Trophoblast cell (in vitro differentiated cells and primary cell): ENCODE data around the gene THBS3.
"Not testable (repeated sequence)": the region's sequence is repeated elsewhere in the genome, so short reads cannot be mapped to it uniquely, and the experiment has no call there.

Experiments used
- DNase-seq, 2 donors: peaks; one replicate each; pipeline ENCODE4 v3.0.0-alpha.2; 2016
- H2AFZ ChIP-seq: 2 replicates; pipeline ENCODE4 v1.6.1; 2013; ENCODE audit warnings: low read length, moderate library complexity, mild to moderate bottlenecking; ENCODE audit not compliant: insufficient read depth, poor library complexity
- H2AK5ac ChIP-seq: 2 replicates; pipeline ENCODE4 v1.6.1; 2013; ENCODE audit warnings: mild to moderate bottlenecking, low read length
- H2BK120ac ChIP-seq: 2 replicates; pipeline ENCODE4 v1.6.1; 2013; ENCODE audit warnings: low read length, mild to moderate bottlenecking, moderate library complexity; ENCODE audit not compliant: insufficient read depth, poor library complexity
- H2BK12ac ChIP-seq: 2 replicates; pipeline ENCODE4 v1.6.1; 2013; ENCODE audit warnings: mild to moderate bottlenecking, low read length, moderate library complexity
- H2BK5ac ChIP-seq: 2 replicates; pipeline ENCODE4 v1.6.1; 2013; ENCODE audit warnings: low read length, low read depth, moderate library complexity, mild to moderate bottlenecking; ENCODE audit not compliant: poor library complexity
- H3K14ac ChIP-seq: 2 replicates; pipeline ENCODE4 v1.6.1; 2013; ENCODE audit warnings: mild to moderate bottlenecking, low read length
- H3K18ac ChIP-seq: 2 replicates; pipeline ENCODE4 v1.6.1; 2013; ENCODE audit warnings: mild to moderate bottlenecking, low read length
- H3K23ac ChIP-seq: 2 replicates; pipeline ENCODE4 v1.6.1; 2013; ENCODE audit warnings: low read length
- H3K27ac ChIP-seq: 2 replicates; pipeline ENCODE4 v1.5.1; 2013; ENCODE audit warnings: low read depth, mild to moderate bottlenecking, inconsistent platforms, low read length, moderate library complexity
- H3K27me3 ChIP-seq: 2 replicates; pipeline ENCODE4 v1.6.1; 2013; ENCODE audit warnings: inconsistent platforms, mild to moderate bottlenecking, low read length, moderate library complexity; ENCODE audit not compliant: insufficient read depth
- H3K36me3 ChIP-seq, 2 experiments: 1 replicate in 1 of 2; 2 replicates in 1 of 2; pipeline ENCODE4 v1.6.1; 2013; ENCODE audit warnings: low read length in 2 of 2, mild to moderate bottlenecking in 2 of 2, moderate library complexity in 1 of 2; ENCODE audit not compliant: insufficient read depth in 2 of 2, control insufficient read depth in 1 of 2
- H3K4ac ChIP-seq: 2 replicates; pipeline ENCODE4 v1.6.1; 2013; ENCODE audit warnings: low read depth, mild to moderate bottlenecking, low read length, moderate library complexity
- H3K4me1 ChIP-seq, 2 experiments: 1 replicate in 1 of 2; 2 replicates in 1 of 2; pipeline ENCODE4 v1.6.1; 2013; ENCODE audit warnings: low read length in 2 of 2, mild to moderate bottlenecking in 2 of 2, moderate library complexity in 1 of 2; ENCODE audit not compliant: insufficient read depth in 2 of 2, control insufficient read depth in 1 of 2
- H3K4me2 ChIP-seq: 2 replicates; pipeline ENCODE4 v1.6.1; 2013; ENCODE audit warnings: inconsistent platforms, mild to moderate bottlenecking, low read length, moderate library complexity
- H3K4me3 ChIP-seq: 2 replicates; pipeline ENCODE4 v1.5.1; 2013; ENCODE audit warnings: mild to moderate bottlenecking, low read depth, low read length, inconsistent platforms
- H3K79me1 ChIP-seq: one replicate; pipeline ENCODE4 v1.6.1; 2013; ENCODE audit warnings: low read length
- H3K79me2 ChIP-seq: 2 replicates; pipeline ENCODE4 v1.6.1; 2013; ENCODE audit warnings: low read length, mild to moderate bottlenecking; ENCODE audit not compliant: control insufficient read depth, insufficient read depth, poor library complexity
- H3K9ac ChIP-seq: 2 replicates; pipeline ENCODE4 v1.6.1; 2013; ENCODE audit warnings: mild to moderate bottlenecking, low read length
- H3K9me3 ChIP-seq: 2 replicates; pipeline ENCODE4 v1.6.1; 2013; ENCODE audit warnings: low read depth, mild to moderate bottlenecking, control low read depth, inconsistent platforms, low read length; ENCODE audit not compliant: insufficient read depth
- H4K12ac ChIP-seq: 2 replicates; pipeline ENCODE4 v1.6.1; 2013; ENCODE audit warnings: low read depth, mild to moderate bottlenecking, low read length, moderate library complexity
- H4K8ac ChIP-seq: 2 replicates; pipeline ENCODE4 v1.6.1; 2013; ENCODE audit warnings: low read depth, mild to moderate bottlenecking, low read length, moderate library complexity
- H4K91ac ChIP-seq: one replicate; pipeline ENCODE4 v1.6.1; 2013; ENCODE audit warnings: low read depth, mild to moderate bottlenecking, low read length, moderate library complexity
- WGBS: extraction: QIAGEN DNeasy Blood & Tissue Kit; methylation state at CpG from one replicate; pipeline ENCODE4 v1.1.7; 2013; ENCODE audit warnings: missing lambda C conversion rate; ENCODE audit not compliant: insufficient read length, insufficient coverage; ENCODE audit errors: extremely low coverage; 5-methylcytosine and 5-hydroxymethylcytosine counted together

Gene THBS3

DNA sequence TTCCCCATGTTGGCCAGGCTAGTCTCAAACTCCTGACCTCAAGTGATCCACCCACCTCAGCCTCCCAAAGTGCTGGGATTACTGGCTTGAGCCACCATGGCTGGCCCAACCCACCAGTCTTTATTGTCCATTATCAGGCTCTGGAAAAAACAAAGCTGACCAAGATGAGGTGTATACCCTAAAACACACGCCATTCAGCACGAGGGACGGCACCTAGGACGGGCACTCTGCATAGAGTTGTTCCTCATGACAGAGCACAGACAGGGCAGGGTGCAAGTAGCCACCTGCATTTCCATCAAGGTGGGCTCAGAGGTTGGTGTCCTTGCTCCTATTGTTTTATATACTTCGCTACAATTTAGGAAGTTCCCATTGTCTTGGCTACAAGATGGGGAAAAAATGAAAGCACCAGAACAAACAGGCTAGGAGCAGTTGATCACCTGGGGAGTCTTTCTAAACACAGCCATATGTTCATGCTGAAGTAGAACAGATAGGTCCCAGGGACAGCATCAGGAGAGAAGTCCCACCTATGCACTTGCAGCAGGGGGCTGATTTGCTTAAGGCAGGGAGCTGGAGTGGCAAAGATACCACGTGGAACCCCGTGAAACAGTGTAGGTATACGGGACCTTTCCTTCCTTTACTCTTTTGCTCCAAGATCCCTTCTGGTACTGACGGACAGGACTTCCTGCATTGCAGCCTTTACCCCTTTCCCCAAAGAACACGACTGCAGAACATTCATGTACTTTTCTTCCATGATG lies 39.1 kb downstream of the THBS3 start:
- no peak overlapping the region for H3K14ac ChIP-seq
- H3K9me3 ChIP-seq: no peaks in the 10 kb centered on the region
- no CpG with 5 or more reads among the region's 10 CpGs for WGBS

DNA sequence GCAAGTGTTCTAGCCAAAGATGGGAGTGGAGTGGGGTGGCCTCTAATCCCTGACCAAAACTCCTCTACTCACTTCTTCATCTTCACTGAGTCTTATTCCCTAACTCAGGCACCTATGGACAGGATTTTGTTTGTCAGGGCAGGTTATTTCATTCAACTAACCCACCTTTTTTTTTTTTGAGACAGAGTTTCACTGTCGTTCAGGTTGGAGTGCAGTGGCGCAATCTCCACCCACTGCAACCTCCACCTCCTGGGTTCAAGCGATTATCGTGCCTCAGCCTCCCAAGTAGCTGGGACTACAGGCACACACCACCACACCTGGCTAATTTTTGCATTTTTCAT lies 39.6 kb downstream of the THBS3 start:
- not testable (repeated sequence) for H3K18ac ChIP-seq, H2BK120ac ChIP-seq, H3K9ac ChIP-seq, H3K27ac ChIP-seq, H3K79me1 ChIP-seq, H3K4me3 ChIP-seq, DNase-seq, H4K91ac ChIP-seq, H3K4ac ChIP-seq, H3K79me2 ChIP-seq, H2BK12ac ChIP-seq, H4K12ac ChIP-seq, H3K9me3 ChIP-seq, H2BK5ac ChIP-seq, H2AK5ac ChIP-seq, H3K23ac ChIP-seq, H3K27me3 ChIP-seq, H3K14ac ChIP-seq, H4K8ac ChIP-seq, H3K4me2 ChIP-seq, H2AFZ ChIP-seq
- Histone ChIP-seq H3K36me3 (peaks cover 8 to 14% of the 10 kb centered on the region in 2 experiments), H3K4me1 (peaks cover 4 to 16% of the 10 kb centered on the region in 2 experiments)
- WGBS: no CpG with 5 or more reads among the region's 4 CpGs

More for the DNA sequence above, 39.1 kb downstream of the THBS3 start:
- no peak overlapping the region for H4K91ac ChIP-seq
- H4K12ac ChIP-seq: no peak overlapping the region
- peaks cover 5% of the 10 kb centered on the region for H3K79me1 ChIP-seq
- H3K4me3 ChIP-seq: no peak overlapping the region
- no peak for DNase-seq
- H2BK120ac ChIP-seq: no peak overlapping the region
- no peak overlapping the region for H3K4ac ChIP-seq
- peaks cover 8 to 14% of the 10 kb centered on the region in 2 experiments for H3K36me3 ChIP-seq
- H2AFZ ChIP-seq: no peak overlapping the region
- H3K9ac ChIP-seq: no peak overlapping the region
- H3K4me1 ChIP-seq: peaks cover 5 to 17% of the 10 kb centered on the region in 2 experiments
- H2BK5ac ChIP-seq: no peak overlapping the region
- no peak overlapping the region for H3K4me2 ChIP-seq
- no peak overlapping the region for H3K18ac ChIP-seq
- H3K79me2 ChIP-seq: peaks cover 5% of the 10 kb centered on the region
- H3K27me3 ChIP-seq: no peaks in the 10 kb centered on the region
- H4K8ac ChIP-seq: no peak overlapping the region
- no peak overlapping the region for H3K23ac ChIP-seq
- no peak overlapping the region for H2AK5ac ChIP-seq
- H3K27ac ChIP-seq: no peak overlapping the region
- H2BK12ac ChIP-seq: no peak overlapping the region

DNA sequence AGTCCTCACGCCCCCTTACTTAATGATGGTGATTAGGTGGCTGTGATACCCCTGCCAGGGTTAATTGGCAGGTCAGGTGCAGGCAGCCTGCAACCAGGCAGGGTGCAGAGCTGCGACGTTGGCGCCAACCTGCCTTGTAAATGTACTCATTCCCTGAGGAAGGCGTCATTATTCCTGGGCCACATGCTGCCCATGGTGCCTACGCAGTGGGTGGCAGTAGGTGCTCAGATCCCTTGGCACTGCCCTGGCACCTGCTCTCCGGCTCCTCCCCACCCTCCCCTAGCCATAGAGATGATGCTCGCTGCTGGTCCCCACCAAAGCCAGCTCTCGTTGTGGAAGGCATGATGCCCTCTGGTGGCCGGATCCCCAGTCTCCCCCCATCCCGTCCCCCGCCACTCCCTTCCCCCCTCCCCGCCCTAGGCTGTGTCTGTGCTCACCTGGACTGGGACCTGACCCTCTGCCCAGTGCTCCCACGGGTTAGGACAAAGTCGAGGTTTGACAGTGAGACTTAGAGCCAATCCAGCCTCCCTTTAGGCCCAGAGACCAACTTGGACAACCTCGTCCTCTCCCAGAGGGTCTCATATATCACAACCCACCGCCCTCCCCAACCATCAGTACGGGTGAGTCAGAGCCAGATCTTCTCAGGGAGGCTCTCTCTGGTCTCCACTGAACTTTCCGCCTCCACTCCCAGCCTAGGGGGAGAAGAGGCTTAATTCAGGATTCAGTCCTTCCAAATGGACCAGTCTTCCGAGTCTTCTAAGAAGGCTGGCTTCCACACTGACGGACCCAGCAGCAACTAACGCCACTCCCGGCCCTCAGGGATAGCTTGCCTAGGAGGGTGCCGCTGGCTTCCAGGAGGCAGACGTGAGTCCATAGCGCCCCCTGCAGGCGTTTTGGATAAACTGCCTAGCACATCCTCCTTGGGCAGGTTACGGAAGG lies 40.3 kb downstream of the THBS3 start:
- no peak overlapping the region for H3K4ac ChIP-seq
- H3K4me3 ChIP-seq: no peak overlapping the region
- H3K27me3 ChIP-seq: no peaks in the 10 kb centered on the region
- peak; percentile 98 to 99 for DNase-seq
- peaks cover 8 to 14% of the 10 kb centered on the region in 2 experiments for H3K36me3 ChIP-seq
- peak overlapping the region; percentile 19 for H4K8ac ChIP-seq
- H3K4me2 ChIP-seq: peak overlapping the region; percentile 66
- H3K27ac ChIP-seq: no peak overlapping the region
- no peak overlapping the region for H4K91ac ChIP-seq
- no peak overlapping the region for H2BK5ac ChIP-seq
- H2BK12ac ChIP-seq: peak overlapping the region; percentile 25
- no peak overlapping the region for H3K9ac ChIP-seq
- no peak overlapping the region for H3K23ac ChIP-seq
- peak overlapping the region; percentile 55 for H2BK120ac ChIP-seq
- no CpG with 5 or more reads among the region's 28 CpGs for WGBS
- no peak overlapping the region for H2AK5ac ChIP-seq
- no peak overlapping the region for H4K12ac ChIP-seq
- H2AFZ ChIP-seq: peak overlapping the region; percentile 49
- H3K79me1 ChIP-seq: no peaks in the 10 kb centered on the region
- peaks cover 4 to 16% of the 10 kb centered on the region in 2 experiments for H3K4me1 ChIP-seq
- H3K79me2 ChIP-seq: no peaks in the 10 kb centered on the region
- no peaks in the 10 kb centered on the region for H3K9me3 ChIP-seq
- peak overlapping the region; percentile 14 for H3K18ac ChIP-seq
- no peak overlapping the region for H3K14ac ChIP-seq

DNA sequence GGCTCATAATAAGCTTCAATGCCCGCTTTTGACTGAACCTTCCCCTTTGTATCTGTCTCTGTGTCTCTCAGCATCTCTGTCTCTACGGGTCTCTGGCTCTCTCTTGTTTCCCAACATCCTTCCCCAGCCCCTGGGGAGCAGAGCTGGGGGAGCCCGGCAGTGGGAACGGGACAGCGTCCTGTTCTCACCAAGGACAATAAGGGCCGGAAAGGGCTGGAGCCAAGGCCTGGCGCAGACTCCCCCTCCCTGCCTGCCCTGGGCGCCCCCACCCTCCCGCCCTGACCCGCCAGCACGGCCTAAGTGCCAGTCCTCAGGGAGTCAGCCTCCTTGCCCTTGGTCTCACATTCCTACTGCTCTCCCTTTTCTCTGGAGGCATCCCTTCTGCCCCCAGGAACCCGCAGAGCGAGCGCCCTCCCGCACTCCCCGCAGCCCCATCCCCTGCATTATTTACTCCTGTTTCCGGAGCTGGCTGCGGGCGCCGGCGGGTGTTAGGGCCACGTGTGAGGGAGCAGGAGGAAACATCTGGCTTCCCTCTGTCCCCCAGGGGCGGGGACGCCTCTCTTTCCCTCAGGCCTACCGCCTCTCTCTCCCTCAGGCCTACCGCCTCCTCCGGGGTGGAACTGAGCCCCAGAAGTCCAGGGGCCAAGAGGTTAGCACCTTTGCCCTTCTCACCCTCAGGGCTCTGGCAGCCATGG lies 41.1 kb downstream of the THBS3 start:
- Histone ChIP-seq H4K12ac (no peak overlapping the region), H2BK12ac (no peak overlapping the region), H3K79me1 (no peaks in the 10 kb centered on the region), H2AFZ (no peak overlapping the region), H3K9me3 (no peaks in the 10 kb centered on the region), H3K27me3 (no peaks in the 10 kb centered on the region), H3K4ac (no peak overlapping the region), H3K23ac (no peak overlapping the region), H3K4me1 (peaks cover 4 to 14% of the 10 kb centered on the region in 2 experiments), H3K4me2 (no peak overlapping the region), H3K27ac (no peak overlapping the region), H2BK5ac (no peak overlapping the region), H3K79me2 (no peaks in the 10 kb centered on the region), H4K8ac (no peak overlapping the region), H3K9ac (no peak overlapping the region), H3K18ac (no peak overlapping the region), H3K36me3 (peaks cover 8 to 14% of the 10 kb centered on the region in 2 experiments), H4K91ac (no peak overlapping the region), H2BK120ac (no peak overlapping the region), H3K4me3 (no peak overlapping the region), H2AK5ac (no peak overlapping the region), H3K14ac (no peak overlapping the region)
- DNase-seq: peak; percentile 98
- WGBS: no CpG with 5 or more reads among the region's 27 CpGs
